Activated CD8-positive, alpha-beta memory T cell treated with anti-CD3 and anti-CD28 coated beads, Interleukin-2, amount 10 ng/mL, durations not matched to agents 7 days and 5 days (primary cell): Measurements from ENCODE around the gene NCKAP5. TPM values are rescaled to one million over a fixed set of nuclear protein-coding genes. Genes with fewer than 3 reads are reported as not detected.

Source experiments
- ATAC-seq: fragments of 150-1000 bp; cut with Tn5 transposase; one replicate; pipeline ENCODE4 v1.10.0; 2021; ENCODE audit warnings: moderate library complexity
- CTCF ChIA-PET: fragments of 350-600 bp; sonication (Branson Sonifier 250); formaldehyde crosslinking; loops from one replicate; lab custom pipeline; 2021; ENCODE audit warnings: antibody characterized with exemption; lab: Charles Lee
- DNase-seq: peaks from one replicate; pipeline ENCODE4 v3.0.0-alpha.2; 2020
- H3K27ac Mint-ChIP-seq: one replicate; pipeline ENCODE4 v1.8.0; 2021; ENCODE audit warnings: mild to moderate bottlenecking, mixed read lengths
- H3K27me3 Mint-ChIP-seq: one replicate; pipeline ENCODE4 v1.8.0; 2021; ENCODE audit warnings: mixed read lengths
- H3K36me3 Mint-ChIP-seq: one replicate; pipeline ENCODE4 v1.8.0; 2021; ENCODE audit warnings: mild to moderate bottlenecking, mixed read lengths
- H3K4me1 Mint-ChIP-seq: one replicate; pipeline ENCODE4 v1.8.0; 2021; ENCODE audit warnings: mixed read lengths
- H3K4me3 Mint-ChIP-seq: one replicate; pipeline ENCODE4 v1.8.0; 2021; ENCODE audit warnings: mild to moderate bottlenecking, moderate library complexity, mixed read lengths
- H3K9me3 Mint-ChIP-seq: one replicate; pipeline ENCODE4 v1.8.0; 2022; ENCODE audit warnings: low read depth, mixed read lengths
- total RNA-seq, 2 experiments: library from RNA; stranded (reverse); gene quantifications; one replicate each; pipeline ENCODE4 v1.2.3, GENCODE V29; 2021

NCKAP5 gene
- total RNA-seq, 2 experiments from 2014 or later: not detected

DNA sequence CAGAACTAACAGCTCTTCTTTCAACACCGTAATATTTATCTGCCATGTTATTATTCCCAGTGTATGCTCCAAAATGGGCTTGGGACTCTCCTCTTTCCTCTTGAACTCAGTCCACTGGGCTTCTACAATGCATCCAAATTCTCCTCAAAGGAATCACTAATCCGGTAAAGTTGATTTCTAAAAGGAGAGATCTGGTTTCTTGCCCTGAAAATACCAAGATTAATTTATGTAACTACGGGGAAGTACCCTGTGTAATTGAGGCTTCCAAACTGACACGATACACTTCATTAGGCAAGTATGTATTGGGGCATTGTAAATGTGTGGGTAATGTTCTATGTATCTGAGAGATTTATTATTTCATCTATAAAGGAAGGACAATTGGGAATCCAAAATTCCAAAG lies 5.7 kb downstream of the NCKAP5 start:
- DNase-seq: no peak
- Mint-ChIP-seq H3K9me3 (no peaks in the 10 kb centered on the region), H3K36me3 (no peaks in the 10 kb centered on the region), H3K27ac (no peak overlapping the region), H3K4me1 (no peaks in the 10 kb centered on the region), H3K27me3 (no peaks in the 10 kb centered on the region), H3K4me3 (no peak overlapping the region)
- CTCF ChIA-PET: no interaction called here
- ATAC-seq: no peak

- Mint-ChIP-seq H3K4me3 (no peak overlapping the region), H3K36me3 (no peaks in the 10 kb centered on the region), H3K4me1 (no peaks in the 10 kb centered on the region), H3K27ac (no peak overlapping the region), H3K27me3 (no peaks in the 10 kb centered on the region), H3K9me3 (no peaks in the 10 kb centered on the region)
- DNase-seq (no peak), ATAC-seq (no peak)
- CTCF ChIA-PET: interaction anchor here (0.6 kb wide), 1 partner anchor 1013 kb away, joined by 3 read pairs; no protein-coding TSS in a partner anchor
Observed at GRCh38 chr2:133561045-133561852, 7.0 kb downstream of the NCKAP5 start.

- no peaks in the 10 kb centered on the region for H3K27me3 Mint-ChIP-seq
- ATAC-seq: no peak
Observed at GRCh38 chr2:133557614-133558013, 10.6 kb downstream of the NCKAP5 start.

GRCh38 chr2:133553838-133554408 lies 14.3 kb downstream of the NCKAP5 start:
- Mint-ChIP-seq H3K27ac (no peak overlapping the region), H3K9me3 (no peaks in the 10 kb centered on the region), H3K4me3 (no peak overlapping the region), H3K27me3 (no peaks in the 10 kb centered on the region), H3K4me1 (no peaks in the 10 kb centered on the region), H3K36me3 (no peaks in the 10 kb centered on the region)
- ATAC-seq (no peak), DNase-seq (no peak)
- CTCF ChIA-PET: no interaction called here

More at GRCh38 chr2:133557614-133558013, 10.6 kb downstream of the NCKAP5 start:
- Mint-ChIP-seq H3K9me3 (no peaks in the 10 kb centered on the region), H3K36me3 (no peaks in the 10 kb centered on the region), H3K4me1 (no peaks in the 10 kb centered on the region), H3K27ac (no peak overlapping the region), H3K4me3 (no peak overlapping the region)
- DNase-seq: no peak
- CTCF ChIA-PET: no interaction called here

DNA sequence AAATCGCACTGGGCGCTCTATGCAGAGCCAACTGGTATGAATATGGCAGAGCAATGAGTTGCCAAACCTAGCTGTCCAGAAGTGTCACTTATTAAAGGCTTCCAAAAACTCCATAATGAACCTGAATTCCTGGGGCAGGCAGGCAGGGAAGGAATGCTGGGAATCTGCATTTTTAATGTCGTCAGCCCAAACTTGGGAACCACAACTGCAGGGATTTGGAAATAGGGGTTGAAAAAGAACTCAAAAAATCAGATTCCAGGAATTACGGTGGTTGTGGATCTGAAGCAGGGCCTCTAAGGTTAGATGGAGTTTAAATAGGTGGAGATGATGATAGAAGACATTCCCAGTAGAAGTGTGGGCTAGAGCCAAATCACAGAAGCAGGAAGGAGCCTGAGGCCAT lies 15.0 kb downstream of the NCKAP5 start:
- no peak overlapping the region for H3K4me3 Mint-ChIP-seq
- no peaks in the 10 kb centered on the region for H3K27me3 Mint-ChIP-seq
- H3K36me3 Mint-ChIP-seq: no peaks in the 10 kb centered on the region
- CTCF ChIA-PET: no interaction called here
- no peak for DNase-seq
- ATAC-seq: no peak
- H3K4me1 Mint-ChIP-seq: no peaks in the 10 kb centered on the region
- no peak overlapping the region for H3K27ac Mint-ChIP-seq
- H3K9me3 Mint-ChIP-seq: no peaks in the 10 kb centered on the region

DNA sequence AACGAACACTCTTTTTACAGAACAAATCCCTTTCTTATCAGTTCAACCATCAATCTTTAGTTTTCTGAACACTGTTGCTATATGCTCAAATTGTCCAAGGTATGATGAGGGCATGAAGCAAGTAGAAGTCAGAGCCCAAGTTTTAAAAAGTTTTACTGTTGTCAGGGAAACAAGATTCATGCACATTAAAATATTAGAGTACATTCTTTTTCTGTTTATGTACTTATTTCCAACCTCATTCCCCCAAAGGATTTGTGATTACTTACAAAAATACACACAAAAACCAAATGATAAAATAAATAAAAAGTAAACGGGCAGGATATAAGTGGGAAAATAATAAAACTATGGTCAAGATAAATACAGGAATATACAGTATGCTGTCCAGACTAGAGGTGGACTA lies 15.4 kb downstream of the NCKAP5 start:
- no peak overlapping the region for H3K4me3 Mint-ChIP-seq
- H3K27me3 Mint-ChIP-seq: no peaks in the 10 kb centered on the region
- CTCF ChIA-PET: no interaction called here
- no peak overlapping the region for H3K27ac Mint-ChIP-seq
- H3K36me3 Mint-ChIP-seq: no peaks in the 10 kb centered on the region
- no peak for ATAC-seq
- H3K9me3 Mint-ChIP-seq: no peaks in the 10 kb centered on the region
- no peak for DNase-seq
- no peaks in the 10 kb centered on the region for H3K4me1 Mint-ChIP-seq

DNA sequence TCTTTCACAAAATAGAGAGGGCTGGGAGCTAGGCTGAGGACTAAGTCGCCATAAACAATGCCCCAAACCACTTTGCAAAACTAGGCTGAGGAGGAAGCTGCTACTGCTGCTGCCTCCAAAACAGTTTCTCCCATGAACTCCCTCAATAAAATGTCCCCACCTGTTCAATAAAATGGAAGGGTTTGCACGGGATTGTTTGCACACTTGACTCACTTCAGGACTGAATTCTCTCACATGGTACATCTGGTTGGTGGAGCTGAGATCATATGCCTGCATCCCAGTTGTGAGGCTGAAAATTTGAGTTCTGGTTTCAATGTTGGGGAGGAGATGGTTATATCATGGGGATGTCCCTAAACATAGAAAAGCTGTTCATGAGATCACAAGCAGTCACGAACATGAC lies 26.5 kb downstream of the NCKAP5 start:
- H3K27me3 Mint-ChIP-seq: no peaks in the 10 kb centered on the region
- ATAC-seq (no peak), DNase-seq (no peak)
- H3K4me3 Mint-ChIP-seq: no peak overlapping the region
- CTCF ChIA-PET: no interaction called here
- H3K4me1 Mint-ChIP-seq: no peaks in the 10 kb centered on the region
- peaks cover 4% of the 10 kb centered on the region for H3K9me3 Mint-ChIP-seq
- no peak overlapping the region for H3K27ac Mint-ChIP-seq
- H3K36me3 Mint-ChIP-seq: no peaks in the 10 kb centered on the region

DNA sequence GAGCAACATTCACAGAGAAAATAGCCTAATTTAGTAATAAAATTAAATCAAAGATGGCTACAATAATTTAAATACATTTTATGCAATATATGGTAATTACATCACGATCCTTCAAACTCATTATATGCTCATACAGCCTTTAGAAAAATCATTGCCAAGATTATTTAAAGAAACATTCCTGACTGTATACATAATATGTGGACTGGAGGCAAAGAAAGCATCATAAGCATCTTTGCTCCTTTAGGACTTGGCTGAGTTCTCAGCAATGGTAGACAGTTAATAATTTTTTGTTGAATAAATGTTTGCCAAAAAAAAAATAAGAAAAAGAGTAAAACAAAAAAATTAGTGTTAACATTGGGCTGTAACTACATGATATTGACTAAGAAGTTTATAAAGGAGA lies 26.9 kb downstream of the NCKAP5 start:
- Mint-ChIP-seq H3K27ac (no peak overlapping the region), H3K27me3 (no peaks in the 10 kb centered on the region), H3K9me3 (peaks cover under 1% of the 10 kb centered on the region), H3K4me3 (no peak overlapping the region), H3K4me1 (no peaks in the 10 kb centered on the region), H3K36me3 (no peaks in the 10 kb centered on the region)
- DNase-seq (no peak), ATAC-seq (no peak)
- CTCF ChIA-PET: no interaction called here

GRCh38 chr2:133532919-133533318 lies 35.3 kb downstream of the NCKAP5 start:
- no peaks in the 10 kb centered on the region for H3K9me3 Mint-ChIP-seq
- no peaks in the 10 kb centered on the region for H3K4me1 Mint-ChIP-seq
- no peaks in the 10 kb centered on the region for H3K36me3 Mint-ChIP-seq
- H3K27ac Mint-ChIP-seq: no peak overlapping the region
- DNase-seq (no peak), ATAC-seq (no peak)
- no peaks in the 10 kb centered on the region for H3K27me3 Mint-ChIP-seq
- no peak overlapping the region for H3K4me3 Mint-ChIP-seq
- CTCF ChIA-PET: no interaction called here

- H3K4me3 Mint-ChIP-seq: no peak overlapping the region
- ATAC-seq (no peak), DNase-seq (no peak)
- no peaks in the 10 kb centered on the region for H3K4me1 Mint-ChIP-seq
- H3K27me3 Mint-ChIP-seq: no peaks in the 10 kb centered on the region
- H3K27ac Mint-ChIP-seq: no peak overlapping the region
- H3K36me3 Mint-ChIP-seq: no peaks in the 10 kb centered on the region
- H3K9me3 Mint-ChIP-seq: no peaks in the 10 kb centered on the region
- CTCF ChIA-PET: no interaction called here
Observed at GRCh38 chr2:133531382-133531781, 36.9 kb downstream of the NCKAP5 start.

- no peak overlapping the region for H3K27ac Mint-ChIP-seq
- no peak for DNase-seq
- H3K4me3 Mint-ChIP-seq: no peak overlapping the region
- no peaks in the 10 kb centered on the region for H3K36me3 Mint-ChIP-seq
- ATAC-seq: no peak
- CTCF ChIA-PET: no interaction called here
- no peaks in the 10 kb centered on the region for H3K9me3 Mint-ChIP-seq
- H3K27me3 Mint-ChIP-seq: no peaks in the 10 kb centered on the region
- H3K4me1 Mint-ChIP-seq: no peaks in the 10 kb centered on the region
Observed at GRCh38 chr2:133530645-133531044, 37.6 kb downstream of the NCKAP5 start.

DNA sequence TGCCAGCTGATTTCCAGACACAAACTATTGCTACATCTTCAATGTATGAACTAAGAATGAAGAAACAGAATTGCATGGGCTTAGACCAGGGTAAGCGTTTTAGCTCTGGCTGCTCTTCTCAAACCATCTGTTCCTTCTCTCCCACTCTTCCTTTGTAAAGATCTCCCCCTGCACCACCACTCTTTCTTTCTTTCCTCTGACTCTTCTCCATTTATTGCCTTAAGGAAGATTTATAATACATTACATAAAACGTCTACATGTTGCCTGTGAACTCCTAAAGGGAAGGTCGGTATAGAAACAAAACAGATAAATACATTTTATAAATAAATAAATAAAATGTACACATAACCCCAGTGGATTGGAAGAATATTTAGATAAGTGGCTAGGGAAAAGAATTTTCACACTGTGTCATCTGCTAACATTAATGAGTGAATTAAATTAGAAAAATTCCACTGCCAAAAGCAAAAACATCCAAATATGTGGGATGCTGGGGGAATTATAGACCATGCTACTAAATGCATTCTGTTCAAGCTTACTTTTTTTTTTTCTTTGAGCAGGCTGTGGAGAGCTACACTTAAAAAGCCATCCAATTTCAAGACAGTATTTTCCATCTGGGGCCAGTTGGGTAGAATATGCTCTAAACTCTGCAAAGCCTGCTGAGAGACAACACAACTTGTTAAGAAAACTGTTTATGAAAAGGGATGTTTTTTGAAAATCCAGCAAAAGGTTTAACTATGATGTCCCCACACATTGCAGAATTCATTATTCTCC lies 41.5 kb downstream of the NCKAP5 start:
- no peak for DNase-seq
- Mint-ChIP-seq H3K27me3 (no peaks in the 10 kb centered on the region), H3K4me1 (no peaks in the 10 kb centered on the region), H3K36me3 (no peaks in the 10 kb centered on the region), H3K4me3 (no peak overlapping the region), H3K9me3 (no peaks in the 10 kb centered on the region), H3K27ac (no peak overlapping the region)
- CTCF ChIA-PET: no interaction called here
- ATAC-seq: no peak

DNA sequence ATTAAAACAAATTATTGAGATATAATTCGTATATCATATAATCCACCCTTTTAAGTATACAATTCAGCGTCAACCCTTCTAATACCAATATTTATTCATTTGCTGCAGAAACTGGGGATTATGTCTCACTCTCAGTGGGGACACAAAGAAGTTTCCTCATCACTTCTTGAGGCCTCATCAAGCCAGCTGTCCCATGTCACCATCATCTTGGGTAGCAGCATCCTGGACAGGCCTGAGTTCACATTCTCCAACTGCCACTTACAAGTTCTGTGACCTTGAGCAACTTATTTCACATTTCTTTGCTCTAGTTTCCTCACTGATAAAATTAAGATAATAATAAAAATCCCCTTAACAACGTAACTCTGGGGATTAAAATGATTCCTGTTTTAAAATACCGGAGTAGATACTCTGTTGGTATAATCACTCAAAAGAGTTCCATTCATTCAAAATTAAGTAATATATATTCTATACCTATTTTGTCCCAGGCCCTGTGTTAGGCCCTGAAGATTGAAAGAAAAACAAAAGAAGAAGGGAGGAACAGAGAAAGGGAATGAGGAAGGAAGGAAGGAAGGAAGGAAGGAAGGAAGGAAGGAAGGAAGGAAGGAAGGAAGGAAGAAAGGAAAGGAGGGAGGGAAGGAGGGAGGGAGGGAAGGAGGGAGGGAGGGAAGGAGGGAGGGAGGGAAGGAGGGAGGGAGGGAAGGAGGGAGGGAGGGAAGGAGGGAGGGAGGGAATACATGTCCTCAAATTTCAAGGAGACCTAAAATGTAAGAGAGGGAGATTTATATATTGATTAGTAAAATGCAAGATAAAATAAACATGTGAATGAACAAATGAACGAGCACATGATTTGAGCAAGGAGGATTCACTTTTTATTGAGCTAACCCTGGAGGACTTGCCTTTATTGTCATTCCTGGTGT lies 42.4 kb downstream of the NCKAP5 start:
- no peaks in the 10 kb centered on the region for H3K36me3 Mint-ChIP-seq
- H3K4me1 Mint-ChIP-seq: no peaks in the 10 kb centered on the region
- H3K9me3 Mint-ChIP-seq: no peaks in the 10 kb centered on the region
- H3K4me3 Mint-ChIP-seq: no peak overlapping the region
- H3K27me3 Mint-ChIP-seq: no peaks in the 10 kb centered on the region
- CTCF ChIA-PET: no interaction called here
- DNase-seq: no peak
- ATAC-seq: no peak
- no peak overlapping the region for H3K27ac Mint-ChIP-seq
